ENCODE data around the gene NAP1L4.

The NAP1L4 gene

DNA sequence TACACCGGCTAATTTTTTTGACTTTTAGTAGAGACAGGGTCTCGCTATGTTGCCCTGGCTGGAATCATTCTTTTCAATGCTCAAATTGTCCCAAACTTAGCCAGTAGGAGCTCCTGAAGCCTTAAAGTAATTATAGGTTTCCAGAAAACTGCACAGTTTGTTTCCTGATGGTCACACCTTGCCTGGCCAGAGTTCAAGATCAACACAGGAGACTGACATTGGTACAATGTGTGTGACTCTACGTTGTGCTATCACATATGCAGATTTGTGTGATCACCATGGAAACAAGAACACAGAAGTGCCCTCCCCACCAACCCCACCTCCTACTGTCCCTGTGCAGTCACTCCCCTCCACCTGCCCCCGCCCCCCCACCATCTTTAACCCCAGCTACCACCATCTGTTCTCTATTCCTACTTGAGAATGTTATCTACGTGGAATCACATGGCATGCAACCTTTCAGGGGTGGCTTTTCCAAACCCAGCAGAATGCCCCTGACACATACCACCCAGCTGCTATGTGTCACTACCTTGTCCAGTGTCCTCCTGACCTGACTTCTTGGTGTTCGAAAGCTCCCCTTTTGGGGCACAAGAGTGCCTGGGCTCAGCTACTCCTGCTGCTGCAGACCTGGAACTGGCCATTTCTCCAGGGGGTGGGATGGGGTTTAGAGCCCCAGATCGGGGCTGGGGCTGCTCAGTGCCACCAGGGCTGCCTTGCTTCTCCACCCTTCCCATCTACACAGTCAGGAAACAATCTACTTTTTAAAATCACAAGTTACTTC lies 6.1 kb upstream of the NAP1L4 start:
- TF ChIP-seq, protein P1, sequence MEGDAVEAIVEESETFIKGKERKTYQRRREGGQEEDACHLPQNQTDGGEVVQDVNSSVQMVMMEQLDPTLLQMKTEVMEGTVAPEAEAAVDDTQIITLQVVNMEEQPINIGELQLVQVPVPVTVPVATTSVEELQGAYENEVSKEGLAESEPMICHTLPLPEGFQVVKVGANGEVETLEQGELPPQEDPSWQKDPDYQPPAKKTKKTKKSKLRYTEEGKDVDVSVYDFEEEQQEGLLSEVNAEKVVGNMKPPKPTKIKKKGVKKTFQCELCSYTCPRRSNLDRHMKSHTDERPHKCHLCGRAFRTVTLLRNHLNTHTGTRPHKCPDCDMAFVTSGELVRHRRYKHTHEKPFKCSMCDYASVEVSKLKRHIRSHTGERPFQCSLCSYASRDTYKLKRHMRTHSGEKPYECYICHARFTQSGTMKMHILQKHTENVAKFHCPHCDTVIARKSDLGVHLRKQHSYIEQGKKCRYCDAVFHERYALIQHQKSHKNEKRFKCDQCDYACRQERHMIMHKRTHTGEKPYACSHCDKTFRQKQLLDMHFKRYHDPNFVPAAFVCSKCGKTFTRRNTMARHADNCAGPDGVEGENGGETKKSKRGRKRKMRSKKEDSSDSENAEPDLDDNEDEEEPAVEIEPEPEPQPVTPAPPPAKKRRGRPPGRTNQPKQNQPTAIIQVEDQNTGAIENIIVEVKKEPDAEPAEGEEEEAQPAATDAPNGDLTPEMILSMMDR (IDR thresholded peaks at IDR 0.05; ENCODE audit: extremely low read depth, missing control alignments), result no peak
- no peak for DNase-seq (ENCODE audit: low spot score)

DNA sequence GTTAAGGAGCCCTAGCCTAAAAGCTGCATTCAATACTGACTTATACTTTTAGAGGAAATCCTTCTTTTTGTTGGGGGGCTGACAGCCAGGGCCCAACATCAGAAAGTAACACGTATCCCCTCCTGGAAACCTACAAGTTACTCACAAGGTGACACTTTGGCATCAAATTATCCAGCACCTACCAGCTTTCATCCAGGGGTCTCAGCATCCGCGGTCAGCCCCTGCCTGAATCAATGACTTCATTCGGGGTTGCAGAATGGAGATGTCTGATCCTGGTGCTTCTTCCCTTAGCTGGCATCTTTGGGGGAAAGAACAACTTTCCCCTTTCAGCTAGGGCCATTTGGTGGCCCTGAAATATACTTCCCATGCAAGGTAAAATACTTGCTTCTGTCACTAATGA lies 5.3 kb upstream of the NAP1L4 start:
- TF ChIP-seq, protein P1 (IDR thresholded peaks at IDR 0.05; ENCODE audit: extremely low read depth, missing control alignments), result no peak
- no peak for DNase-seq (ENCODE audit: low spot score)

GRCh38 chr11:2996976-2997375 lies 4.8 kb upstream of the NAP1L4 start:
- DNase-seq (ENCODE audit: low spot score), result no peak
- TF ChIP-seq, protein P1 (IDR thresholded peaks at IDR 0.05; ENCODE audit: extremely low read depth, missing control alignments), result no peak

DNA sequence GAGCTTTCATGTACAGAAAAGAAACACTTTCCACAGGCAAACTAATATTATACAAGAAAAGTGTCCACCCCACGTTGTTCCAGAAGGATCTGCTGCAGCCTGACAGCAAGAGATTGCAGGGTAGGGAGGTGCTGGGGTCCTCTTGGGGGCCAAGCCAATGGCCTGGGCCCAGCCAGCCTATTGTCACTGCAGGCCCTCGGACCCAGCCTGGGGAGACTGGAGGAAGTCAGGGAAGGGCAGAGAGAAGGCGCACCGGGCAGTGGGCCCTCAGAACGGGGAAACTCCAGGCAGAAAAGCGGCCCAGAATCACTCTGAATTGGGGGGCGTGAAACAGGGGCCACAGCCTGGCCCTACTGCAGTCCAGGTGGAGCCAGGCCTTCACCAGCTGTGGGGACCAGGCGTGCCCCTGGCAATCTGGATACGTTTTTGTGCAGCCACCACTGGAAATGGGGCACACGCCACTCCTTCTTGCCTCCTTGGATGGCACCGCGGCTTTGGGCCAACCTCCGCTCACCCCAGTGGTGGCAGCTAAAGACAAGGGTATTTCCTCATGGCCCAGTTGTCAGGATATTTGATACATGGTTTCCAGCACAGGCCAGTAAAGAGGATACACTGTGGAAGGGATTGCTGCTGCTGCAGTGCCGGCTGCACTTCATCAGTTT lies 3.9 kb upstream of the NAP1L4 start:
- no peak for DNase-seq (ENCODE audit: low spot score)

GRCh38 chr11:2995031-2995561 lies 3.0 kb upstream of the NAP1L4 start:
- DNase-seq (ENCODE audit: low spot score), result no peak
- TF ChIP-seq, protein P1 (IDR thresholded peaks at IDR 0.05; ENCODE audit: extremely low read depth, missing control alignments), result no peak

More for the DNA sequence above, 3.9 kb upstream of the NAP1L4 start:
- TF ChIP-seq, protein P1 (IDR thresholded peaks at IDR 0.05; ENCODE audit: extremely low read depth, missing control alignments), result no peak

DNA sequence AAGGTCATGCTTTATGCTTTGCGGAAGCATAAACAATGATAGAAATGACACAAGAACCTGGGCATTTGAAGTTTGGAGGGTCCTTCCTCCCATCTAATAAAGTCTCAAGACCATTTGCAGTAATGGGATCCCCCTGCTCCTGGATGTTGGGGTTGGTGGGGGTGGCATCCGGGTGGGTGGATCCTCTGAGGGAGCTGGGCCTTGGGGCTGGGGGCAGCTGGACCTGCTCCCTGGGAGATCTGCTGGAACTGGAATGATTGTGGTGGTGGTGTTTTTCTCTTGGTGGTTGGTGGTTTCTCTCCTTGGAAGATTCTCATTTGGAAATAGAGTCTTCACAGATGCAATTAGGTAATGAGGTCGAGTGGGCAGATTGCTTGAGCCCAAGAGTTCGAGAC lies 2.2 kb upstream of the NAP1L4 start:
- TF ChIP-seq, protein P1 (IDR thresholded peaks at IDR 0.05; ENCODE audit: extremely low read depth, missing control alignments), result no peak
- no peak for DNase-seq (ENCODE audit: low spot score)

DNA sequence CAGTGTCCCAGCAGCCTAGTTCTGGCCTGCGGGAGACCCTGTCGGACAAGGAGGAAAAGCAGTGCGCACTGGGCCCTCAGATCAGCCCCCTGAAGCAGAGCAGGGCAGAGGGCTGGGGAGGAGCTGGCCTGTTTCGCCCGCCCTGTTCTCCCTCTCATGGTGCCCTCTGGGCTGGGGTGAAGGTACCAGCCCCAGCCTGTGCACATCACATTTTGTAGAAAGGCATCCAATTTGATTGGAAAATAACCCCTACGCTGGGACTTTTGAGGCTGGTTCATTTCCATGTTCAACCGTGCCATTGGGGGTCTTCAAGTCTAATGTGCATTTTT lies 832 bp upstream of the NAP1L4 start:
- TF ChIP-seq, protein P1 (IDR thresholded peaks at IDR 0.05; ENCODE audit: extremely low read depth, missing control alignments), result no peak
- no peak for DNase-seq (ENCODE audit: low spot score)
